A673 (cell line): ENCODE measurements around the gene PODXL.

Experiments used
- EZH2 ChIP-seq: fragments of 200-600 bp; sonication (generic); IDR thresholded peaks from 2 replicates; pipeline ENCODE4 v1.6.1; 2017; ENCODE audit warnings: borderline replicate concordance, low read depth, mild to moderate bottlenecking, mixed read lengths, antibody characterized with exemption, low read length; ENCODE audit not compliant: poor library complexity, severe bottlenecking
- TF ChIP-seq, protein P1 (sequence below): fragments of 300-800, 200-600 bp; sonication (generic); conservative IDR thresholded peaks from 2 replicates; pipeline ENCODE4 v1.5.1; 2017; ENCODE audit warnings: low read depth, mild to moderate bottlenecking, antibody characterized with exemption, low read length, moderate library complexity, mixed read lengths

DNA sequence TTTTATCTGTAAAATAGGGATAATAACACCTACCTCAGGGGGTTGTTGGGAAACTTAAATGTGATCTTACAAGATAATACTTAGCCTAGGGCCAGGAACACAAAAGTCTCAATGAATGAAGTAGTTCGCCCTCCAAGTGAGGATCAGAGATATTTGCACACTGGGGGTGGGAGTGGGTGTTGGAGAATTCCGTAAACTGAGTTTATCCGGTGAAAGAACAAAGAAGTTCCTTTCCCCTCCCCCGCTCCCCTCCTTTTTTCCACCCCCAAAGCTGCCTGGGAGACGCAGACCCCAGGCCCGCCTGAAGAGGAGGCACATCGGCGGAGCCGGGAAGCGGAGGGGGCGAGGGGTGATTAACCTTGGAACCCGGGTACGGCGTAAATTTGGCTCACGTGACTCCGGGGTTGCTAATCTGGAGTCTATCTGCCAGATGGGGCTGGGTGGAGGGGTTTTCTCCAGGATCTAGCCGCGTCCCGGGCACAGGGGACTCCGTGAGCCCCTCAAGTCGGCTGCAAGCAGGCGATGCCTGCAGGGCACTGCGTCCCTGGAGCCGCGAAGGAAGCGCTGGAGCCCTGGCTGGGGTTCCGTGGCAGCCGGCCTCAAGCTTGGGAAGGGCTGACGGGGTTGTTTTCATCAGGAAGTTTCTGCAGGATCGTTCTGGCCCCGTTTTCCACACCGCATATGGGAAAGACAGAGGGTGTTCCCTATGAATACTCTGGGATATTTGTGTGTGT lies 1.4 kb upstream of the PODXL start:
- TF ChIP-seq, protein P1, sequence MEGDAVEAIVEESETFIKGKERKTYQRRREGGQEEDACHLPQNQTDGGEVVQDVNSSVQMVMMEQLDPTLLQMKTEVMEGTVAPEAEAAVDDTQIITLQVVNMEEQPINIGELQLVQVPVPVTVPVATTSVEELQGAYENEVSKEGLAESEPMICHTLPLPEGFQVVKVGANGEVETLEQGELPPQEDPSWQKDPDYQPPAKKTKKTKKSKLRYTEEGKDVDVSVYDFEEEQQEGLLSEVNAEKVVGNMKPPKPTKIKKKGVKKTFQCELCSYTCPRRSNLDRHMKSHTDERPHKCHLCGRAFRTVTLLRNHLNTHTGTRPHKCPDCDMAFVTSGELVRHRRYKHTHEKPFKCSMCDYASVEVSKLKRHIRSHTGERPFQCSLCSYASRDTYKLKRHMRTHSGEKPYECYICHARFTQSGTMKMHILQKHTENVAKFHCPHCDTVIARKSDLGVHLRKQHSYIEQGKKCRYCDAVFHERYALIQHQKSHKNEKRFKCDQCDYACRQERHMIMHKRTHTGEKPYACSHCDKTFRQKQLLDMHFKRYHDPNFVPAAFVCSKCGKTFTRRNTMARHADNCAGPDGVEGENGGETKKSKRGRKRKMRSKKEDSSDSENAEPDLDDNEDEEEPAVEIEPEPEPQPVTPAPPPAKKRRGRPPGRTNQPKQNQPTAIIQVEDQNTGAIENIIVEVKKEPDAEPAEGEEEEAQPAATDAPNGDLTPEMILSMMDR, result no peak
- no peak for TF ChIP-seq EZH2
